Natural killer cell (primary cell): ENCODE results near the gene TBX2. TPM values are rescaled to one million over a fixed set of nuclear protein-coding genes. Genes with fewer than 3 reads are reported as not detected.

Experiments used
- ATAC-seq, 3 donors: fragments of 150-1000 bp in 2 of 3; fragments of 200-7000 bp in 1 of 3; cut with Tn5 transposase; 1 replicate in 1 of 3; 2 replicates in 2 of 3; pipeline ENCODE4 v1.10.0; 2021; ENCODE audit warnings: mild to moderate bottlenecking in 2 of 3, moderate library complexity in 2 of 3
- DNase-seq, 2 donors: peaks; one replicate each; pipeline versions ENCODE4 v3.0.0 to v3.0.0-alpha.2; 2013 to 2021; ENCODE audit warnings: mixed read lengths in 1 of 2
- H3K27ac ChIP-seq: one replicate; pipeline ENCODE4 v1.5.1; 2013; ENCODE audit warnings: mild to moderate bottlenecking, low read length
- H3K27me3 ChIP-seq: one replicate; pipeline ENCODE4 v1.6.1; 2013; ENCODE audit warnings: low read length; ENCODE audit not compliant: control insufficient read depth, insufficient read depth
- H3K36me3 ChIP-seq: one replicate; pipeline ENCODE4 v1.6.1; 2013; ENCODE audit warnings: low read length; ENCODE audit not compliant: control insufficient read depth, insufficient read depth
- H3K4me1 ChIP-seq: one replicate; pipeline ENCODE4 v1.6.1; 2013; ENCODE audit warnings: low read length; ENCODE audit not compliant: control insufficient read depth, insufficient read depth
- H3K4me3 ChIP-seq: one replicate; pipeline ENCODE4 v1.5.1; 2013; ENCODE audit warnings: low read length
- H3K9me3 ChIP-seq: one replicate; pipeline ENCODE4 v1.6.1; 2013; ENCODE audit warnings: low read length; ENCODE audit not compliant: control insufficient read depth, insufficient read depth
- H3K27ac Mint-ChIP-seq, 2 donors: one replicate each; pipeline ENCODE4 v1.8.0; 2022; ENCODE audit warnings: mild to moderate bottlenecking in 2 of 2, mixed read lengths in 2 of 2, moderate library complexity in 1 of 2
- H3K27me3 Mint-ChIP-seq, 2 donors: one replicate each; pipeline ENCODE4 v1.8.0; 2022; ENCODE audit warnings: low read depth in 2 of 2, mixed read lengths in 2 of 2
- H3K36me3 Mint-ChIP-seq: one replicate; pipeline ENCODE4 v1.8.0; 2022; ENCODE audit warnings: mixed read lengths
- H3K4me1 Mint-ChIP-seq, 2 donors: one replicate each; pipeline ENCODE4 v1.8.0; 2022; ENCODE audit warnings: mixed read lengths in 2 of 2
- H3K4me3 Mint-ChIP-seq: one replicate; pipeline ENCODE4 v1.8.0; 2022; ENCODE audit warnings: mild to moderate bottlenecking, moderate library complexity, mixed read lengths
- H3K9me3 Mint-ChIP-seq, 2 donors: one replicate each; pipeline ENCODE4 v1.8.0; 2022; ENCODE audit warnings: mixed read lengths in 2 of 2
- CTCF ChIP-seq: fragments of 200-600 bp; IDR thresholded peaks from one replicate; pipeline ENCODE4 v1.8.0; 2022; ENCODE audit warnings: antibody characterized with exemption
- WGBS: methylation state at CpG from one replicate; pipeline ENCODE4 v1.1.7; 2013; ENCODE audit warnings: missing lambda C conversion rate; ENCODE audit not compliant: insufficient coverage; 5-methylcytosine and 5-hydroxymethylcytosine counted together
- intact Hi-C: fragments of 100-400 bp; cut with micrococcal nuclease; formaldehyde crosslinking; loops from one replicate; pipeline ENCODE4 v1.14.2; 2022
- total RNA-seq, 4 donors: library from RNA; stranded (reverse); fragments of 120-200 nt in 1 of 4; gene quantifications; one replicate each; pipeline versions ENCODE4 v1.2.3 to v1.2.4, GENCODE V29; 2013 to 2022

Gene TBX2
- total RNA-seq, 3 donors from 2014 or later (not counting 1 experiment from before 2014, with no cell fraction given): 0.09 to 0.23 TPM; not detected in 1

GRCh38 chr17:61398721-61399130 lies 917 bp upstream of the TBX2 start:
- ATAC-seq (no peak), DNase-seq (no peak)
- H3K27me3 Mint-ChIP-seq: peaks cover 43 to 46% of the 10 kb centered on the region in 2 donors
- H3K27ac ChIP-seq: no peak overlapping the region
- peak overlapping the region; percentile 60 for H3K4me3 Mint-ChIP-seq
- H3K4me3 ChIP-seq: no peak overlapping the region
- H3K9me3 Mint-ChIP-seq: no peaks in the 10 kb centered on the region
- peaks cover 43% of the 10 kb centered on the region for H3K4me1 ChIP-seq
- WGBS: 4% methylated on average over 31 of the region's 34 CpGs
- no peaks in the 10 kb centered on the region for H3K9me3 ChIP-seq
- H3K36me3 Mint-ChIP-seq: no peaks in the 10 kb centered on the region
- H3K27ac Mint-ChIP-seq: no peak overlapping the region
- peaks cover 21% of the 10 kb centered on the region in 2 donors for H3K4me1 Mint-ChIP-seq
- intact Hi-C loops: no loop called here
- H3K27me3 ChIP-seq: peaks cover 53% of the 10 kb centered on the region
- TF ChIP-seq CTCF: no peak
- H3K36me3 ChIP-seq: no peaks in the 10 kb centered on the region

- Histone ChIP-seq H3K4me3 (no peak overlapping the region), H3K36me3 (no peaks in the 10 kb centered on the region), H3K27ac (no peak overlapping the region), H3K4me1 (peaks cover 58% of the 10 kb centered on the region), H3K27me3 (peaks cover 62% of the 10 kb centered on the region), H3K9me3 (no peaks in the 10 kb centered on the region)
- H3K27ac Mint-ChIP-seq: no peak overlapping the region
- peaks cover 43 to 48% of the 10 kb centered on the region in 2 donors for H3K27me3 Mint-ChIP-seq
- peak overlapping the region; percentile 76 for H3K4me3 Mint-ChIP-seq
- H3K4me1 Mint-ChIP-seq: peaks cover 27% of the 10 kb centered on the region in 2 donors
- TF ChIP-seq CTCF: no peak
- no peaks in the 10 kb centered on the region for H3K36me3 Mint-ChIP-seq
- intact Hi-C loops: no loop called here
- DNase-seq (no peak), ATAC-seq (no peak)
- WGBS: under 1% methylated on average over 90 of the region's 90 CpGs
- no peaks in the 10 kb centered on the region for H3K9me3 Mint-ChIP-seq
These were observed 548 bp downstream of the TBX2 start for GRCh38 chr17:61400066-61400716.

- no peak overlapping the region for H3K4me3 ChIP-seq
- peaks cover 27% of the 10 kb centered on the region in 2 donors for H3K4me1 Mint-ChIP-seq
- TF ChIP-seq CTCF: no peak
- H3K36me3 ChIP-seq: no peaks in the 10 kb centered on the region
- intact Hi-C loops: no loop called here
- no peak for ATAC-seq
- no peak for DNase-seq
- H3K27ac ChIP-seq: no peak overlapping the region
- no peak overlapping the region for H3K27ac Mint-ChIP-seq
- H3K36me3 Mint-ChIP-seq: no peaks in the 10 kb centered on the region
- H3K4me1 ChIP-seq: peaks cover 60% of the 10 kb centered on the region
- WGBS: 4% methylated on average over 45 of the region's 45 CpGs
- peak overlapping the region; percentile 76 for H3K4me3 Mint-ChIP-seq
- H3K27me3 ChIP-seq: peaks cover 63% of the 10 kb centered on the region
- no peaks in the 10 kb centered on the region for H3K9me3 Mint-ChIP-seq
- peaks cover 36 to 42% of the 10 kb centered on the region in 2 donors for H3K27me3 Mint-ChIP-seq
- no peaks in the 10 kb centered on the region for H3K9me3 ChIP-seq
These were observed 1.2 kb downstream of the TBX2 start for GRCh38 chr17:61400717-61401388.
